Retinal pigment epithelial cell (primary cell): ENCODE data around the gene CNTNAP4.

Experiments used
- DNase-seq: peaks from one replicate; pipeline ENCODE4 v3.0.0-alpha.2; 2010; ENCODE audit warnings: low read depth
- H3K4me3 ChIP-seq: 2 replicates; pipeline ENCODE4 v1.5.1; 2011; ENCODE audit warnings: mild to moderate bottlenecking, low read length, control low read depth, moderate library complexity
- TF ChIP-seq, protein P1 (sequence below): conservative IDR thresholded peaks from 2 replicates; pipeline ENCODE4 v1.5.1; 2011; ENCODE audit warnings: low read depth, low read length, control low read depth, inconsistent platforms

The CNTNAP4 gene

DNA sequence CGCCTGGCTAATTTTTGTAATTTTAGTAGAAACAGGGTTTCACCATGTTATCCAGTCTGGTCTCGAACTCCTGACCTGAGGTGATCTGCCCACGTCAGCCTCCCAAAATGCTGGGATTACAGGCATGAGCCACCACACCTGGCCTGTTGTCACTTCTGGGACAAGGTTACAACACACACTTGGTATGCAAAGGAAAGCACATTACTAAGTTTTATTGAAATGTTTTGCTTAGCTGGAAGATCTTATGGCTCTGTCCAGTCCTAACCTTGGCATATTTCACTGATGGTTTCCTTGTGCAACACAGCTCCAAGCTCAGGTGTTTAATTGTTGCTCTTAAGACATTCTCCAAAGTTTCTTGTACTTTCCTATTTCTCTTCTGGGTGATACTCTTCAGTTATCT, 94.2 kb downstream of the CNTNAP4 start:
- no peak overlapping the region for H3K4me3 ChIP-seq
- TF ChIP-seq, protein P1, sequence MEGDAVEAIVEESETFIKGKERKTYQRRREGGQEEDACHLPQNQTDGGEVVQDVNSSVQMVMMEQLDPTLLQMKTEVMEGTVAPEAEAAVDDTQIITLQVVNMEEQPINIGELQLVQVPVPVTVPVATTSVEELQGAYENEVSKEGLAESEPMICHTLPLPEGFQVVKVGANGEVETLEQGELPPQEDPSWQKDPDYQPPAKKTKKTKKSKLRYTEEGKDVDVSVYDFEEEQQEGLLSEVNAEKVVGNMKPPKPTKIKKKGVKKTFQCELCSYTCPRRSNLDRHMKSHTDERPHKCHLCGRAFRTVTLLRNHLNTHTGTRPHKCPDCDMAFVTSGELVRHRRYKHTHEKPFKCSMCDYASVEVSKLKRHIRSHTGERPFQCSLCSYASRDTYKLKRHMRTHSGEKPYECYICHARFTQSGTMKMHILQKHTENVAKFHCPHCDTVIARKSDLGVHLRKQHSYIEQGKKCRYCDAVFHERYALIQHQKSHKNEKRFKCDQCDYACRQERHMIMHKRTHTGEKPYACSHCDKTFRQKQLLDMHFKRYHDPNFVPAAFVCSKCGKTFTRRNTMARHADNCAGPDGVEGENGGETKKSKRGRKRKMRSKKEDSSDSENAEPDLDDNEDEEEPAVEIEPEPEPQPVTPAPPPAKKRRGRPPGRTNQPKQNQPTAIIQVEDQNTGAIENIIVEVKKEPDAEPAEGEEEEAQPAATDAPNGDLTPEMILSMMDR, result no peak
- DNase-seq, result no peak

DNA sequence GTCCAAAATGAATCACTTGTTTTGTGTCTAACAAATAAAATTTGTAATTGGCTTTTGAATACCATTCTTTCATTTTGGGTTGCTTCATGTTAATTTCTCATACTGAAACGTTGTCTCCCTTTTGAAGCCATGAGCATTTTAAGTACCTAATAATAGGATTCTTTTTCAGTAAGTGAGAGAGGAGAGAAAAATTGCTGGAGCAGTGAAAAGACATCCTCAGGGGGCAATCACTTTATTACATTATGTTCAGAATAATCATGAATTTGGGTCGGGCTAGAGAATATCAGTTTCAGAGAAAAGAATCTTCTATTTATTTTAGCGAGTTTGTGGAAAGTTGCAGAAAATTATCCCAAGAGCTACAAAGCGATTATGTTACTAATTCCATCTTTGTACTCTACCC, 96.8 kb downstream of the CNTNAP4 start:
- TF ChIP-seq, protein P1, result no peak
- H3K4me3 ChIP-seq, result no peak overlapping the region
- DNase-seq, result no peak

DNA sequence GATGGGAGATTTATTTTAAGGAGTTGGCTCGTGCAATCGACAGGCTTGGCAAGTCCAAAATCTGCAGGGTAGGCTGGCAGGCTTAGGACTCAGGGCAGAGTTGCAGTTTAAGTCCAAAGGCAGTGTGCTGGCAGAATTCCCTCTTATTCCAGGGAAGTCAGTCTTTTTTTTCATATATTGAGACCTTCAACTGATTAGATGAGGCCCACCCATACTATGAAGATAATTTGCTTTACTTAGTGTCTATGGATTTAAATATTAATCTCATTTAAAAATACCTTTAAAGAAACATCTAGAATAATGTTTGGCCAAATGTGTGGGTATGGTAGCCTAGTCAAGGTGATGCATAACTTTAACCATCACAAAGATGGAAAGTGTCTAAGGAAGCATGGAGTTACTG, 99.8 kb downstream of the CNTNAP4 start:
- no peak overlapping the region for H3K4me3 ChIP-seq
- DNase-seq, result no peak
- TF ChIP-seq, protein P1, result no peak

DNA sequence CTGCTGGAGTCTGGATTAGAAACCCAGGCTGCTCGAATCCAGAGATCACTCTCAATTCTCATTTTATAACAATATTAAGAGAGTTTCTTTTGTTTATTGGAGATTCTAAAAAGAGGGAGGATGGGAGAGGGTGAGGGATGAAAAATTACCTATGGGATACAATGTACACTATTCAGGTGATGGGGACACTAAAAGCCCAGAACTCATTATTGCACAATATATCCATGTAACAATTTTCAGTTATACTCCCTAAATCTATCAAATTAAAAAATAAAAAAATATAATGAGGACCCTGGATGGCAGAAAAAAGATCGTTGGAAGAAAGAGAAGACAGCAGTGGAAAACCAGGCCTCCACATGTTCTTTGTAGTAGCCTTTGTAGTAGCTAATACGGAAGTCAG, 100.8 kb downstream of the CNTNAP4 start:
- no peak overlapping the region for H3K4me3 ChIP-seq
- no peak for DNase-seq
- TF ChIP-seq, protein P1, result no peak

DNA sequence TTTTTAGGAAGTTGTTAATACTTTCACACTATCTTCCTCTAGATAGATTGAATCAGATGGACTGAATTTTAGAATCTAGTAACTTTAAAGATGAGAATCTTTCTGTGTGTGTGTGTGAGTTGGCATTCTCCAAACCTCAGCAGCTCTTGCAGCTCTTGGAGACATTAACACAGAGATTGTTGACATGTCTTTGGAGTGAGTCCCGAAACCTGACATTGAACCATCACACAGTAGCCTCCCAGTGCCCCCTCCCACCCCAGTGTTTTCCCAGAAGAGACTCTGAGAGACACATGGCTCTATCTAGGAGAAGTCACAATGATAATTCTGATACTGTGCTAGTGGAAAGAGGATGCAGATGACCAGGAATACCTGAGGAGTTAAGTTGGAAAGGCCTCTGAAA, 103.9 kb downstream of the CNTNAP4 start:
- no peak overlapping the region for H3K4me3 ChIP-seq
- TF ChIP-seq, protein P1, result no peak
- DNase-seq, result no peak

DNA sequence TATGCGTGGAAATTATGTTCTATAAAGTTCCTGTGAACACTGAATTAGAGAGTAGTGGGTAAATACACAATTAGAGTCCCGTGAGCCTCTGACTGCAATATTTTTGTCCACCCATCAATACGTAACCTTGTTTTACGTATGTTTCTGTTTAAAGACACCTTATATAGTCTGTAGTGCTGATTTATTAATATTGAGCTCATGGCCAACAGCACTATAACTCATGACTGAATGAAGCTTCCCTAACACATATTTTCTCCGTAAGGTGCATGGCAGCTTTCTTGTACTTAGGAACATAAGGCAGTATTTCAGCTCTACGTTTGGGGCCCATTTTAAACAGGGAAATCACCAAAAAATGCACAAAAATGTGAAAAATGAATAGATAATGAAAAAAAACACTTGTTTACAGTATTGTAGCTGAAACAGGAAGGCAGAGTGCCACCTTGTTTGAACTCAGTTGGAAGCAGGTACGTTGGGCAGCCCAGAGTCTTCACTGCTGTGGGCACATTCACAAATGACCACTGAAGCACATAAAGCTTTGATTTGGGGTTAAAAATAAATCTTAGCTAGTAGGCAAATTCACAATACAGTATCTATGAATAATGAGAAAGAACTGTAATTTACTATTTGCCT, 108.5 kb downstream of the CNTNAP4 start:
- no peak for DNase-seq
- TF ChIP-seq, protein P1, result no peak
- no peak overlapping the region for H3K4me3 ChIP-seq

DNA sequence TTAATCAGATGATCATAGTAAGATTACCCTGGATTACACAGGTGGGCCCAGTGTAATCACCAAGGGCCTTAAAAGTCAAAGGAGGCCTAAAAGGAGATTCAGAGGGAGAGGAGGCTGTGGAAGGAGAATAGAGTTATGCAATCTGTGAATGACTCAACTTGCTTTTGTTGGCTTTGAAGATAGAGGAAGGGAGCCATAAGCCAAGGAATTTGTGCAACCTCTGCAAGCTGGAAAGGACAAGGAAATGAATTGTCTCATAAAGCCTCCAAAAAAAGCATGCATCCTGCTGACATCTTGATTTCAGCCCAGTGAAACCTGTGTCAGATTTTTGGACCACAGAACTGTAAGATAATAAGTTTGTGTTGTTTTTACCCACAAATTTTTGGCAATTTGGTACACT, 109.6 kb downstream of the CNTNAP4 start:
- no peak for DNase-seq
- no peak overlapping the region for H3K4me3 ChIP-seq
- TF ChIP-seq, protein P1, result no peak
